ENCODE data around the gene ZEB2.

DNA sequence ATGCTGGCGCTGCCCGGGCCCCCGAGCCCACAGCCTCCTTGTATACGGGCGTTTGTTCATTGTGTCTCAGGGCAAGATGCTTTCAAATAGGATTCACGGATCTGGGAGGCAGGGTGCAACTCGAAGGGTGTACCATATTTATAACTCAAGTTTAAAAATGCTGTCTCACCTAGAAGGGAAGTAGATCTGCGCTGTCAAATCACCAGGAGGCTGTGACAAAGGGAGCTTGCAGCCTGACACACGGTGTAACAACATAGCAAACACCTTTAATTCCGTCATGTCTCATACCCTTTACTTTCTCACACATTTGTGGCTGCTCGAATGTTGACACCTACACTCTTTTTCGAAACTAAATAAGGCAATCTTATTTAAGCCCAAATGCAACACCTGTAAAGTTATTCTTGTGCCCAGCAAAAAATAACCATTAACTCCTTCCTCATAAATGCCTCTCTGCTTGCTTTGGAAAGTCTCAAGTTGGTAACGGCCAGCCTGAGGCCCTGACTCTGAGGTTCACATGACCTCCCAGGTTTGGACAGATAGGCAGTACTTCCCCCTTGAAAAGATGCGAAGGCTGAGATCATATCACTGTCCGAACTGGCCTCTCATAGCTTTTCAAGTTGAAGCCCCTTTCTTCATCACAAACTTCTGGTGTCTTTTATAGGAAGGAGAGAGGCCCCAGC, 11.6 kb downstream of the ZEB2 start:
- TF ChIP-seq CREB1 (IDR thresholded peaks at IDR 0.05) (no peak), RAD21 (IDR thresholded peaks at IDR 0.05 in 1 of 2, conservative IDR thresholded peaks at IDR 0.05 in 1 of 2; ENCODE audit: low read depth in 2 of 2, low read length in 2 of 2) (no peak), YY1 (IDR thresholded peaks at IDR 0.05; ENCODE audit: low read depth, low read length) (no peak), SIRT6 (IDR thresholded peaks at IDR 0.05; ENCODE audit: low read length) (no peak), BCL11A (IDR thresholded peaks at IDR 0.05; ENCODE audit: low read depth in 2 of 2, low read length in 2 of 2) (no peak), SIX5 (IDR thresholded peaks at IDR 0.05; ENCODE audit: low read depth, low read length) (no peak), GABPA (IDR thresholded peaks at IDR 0.05; ENCODE audit: borderline replicate concordance, insufficient read depth, low read length) (no peak), KDM5A (IDR thresholded peaks at IDR 0.05; ENCODE audit: low read length) (no peak), TAF1 (IDR thresholded peaks at IDR 0.05; ENCODE audit: low read depth, low read length) (no peak), RXRA (IDR thresholded peaks at IDR 0.05; ENCODE audit: insufficient read depth, low read depth, low read length) (no peak), RNF2 (IDR thresholded peaks at IDR 0.05; ENCODE audit: borderline replicate concordance, low read depth, low read length, missing control alignments, poor library complexity, severe bottlenecking) (no peak), SP4 (IDR thresholded peaks at IDR 0.05; ENCODE audit: low read length) (no peak)
